Astrocyte of the cerebellum (primary cell): ENCODE results near the gene OTOGL.
"Not testable (repeated sequence)": the region's sequence is repeated elsewhere in the genome, so short reads cannot be mapped to it uniquely, and the experiment has no call there.

Source experiments
- DNase-seq: peaks from one replicate; pipeline ENCODE4 v3.0.0-alpha.2; 2011; ENCODE audit warnings: low read depth
- H3K4me3 ChIP-seq: 2 replicates; pipeline ENCODE4 v1.5.1; 2011; ENCODE audit warnings: mild to moderate bottlenecking, low read depth, low read length, moderate library complexity
- CTCF ChIP-seq: IDR thresholded peaks from 2 replicates; pipeline ENCODE4 v1.5.1; 2012; ENCODE audit warnings: low read length, low read depth, moderate library complexity, mild to moderate bottlenecking; ENCODE audit errors: missing control alignments
- in situ Hi-C: cut with HindIII; loops from 2 replicates; pipeline ENCODE4 v1.10.0; 2017; ENCODE audit warnings: low sequenced_read_pairs

OTOGL gene

GRCh38 chr12:80143537-80143936, 44.2 kb downstream of the OTOGL start:
- no peak overlapping the region for H3K4me3 ChIP-seq
- no peak for TF ChIP-seq CTCF
- in situ Hi-C loops = no loop called here
- no peak for DNase-seq

GRCh38 chr12:80149547-80150313, 50.4 kb downstream of the OTOGL start:
- DNase-seq, in situ Hi-C loops: not testable (repeated sequence)

GRCh38 chr12:80151131-80151530, 51.8 kb downstream of the OTOGL start:
- no peak for DNase-seq
- in situ Hi-C loops = no loop called here
- no peak for TF ChIP-seq CTCF
- no peak overlapping the region for H3K4me3 ChIP-seq

More at GRCh38 chr12:80149547-80150313, 50.4 kb downstream of the OTOGL start:
- not testable (repeated sequence) for H3K4me3 ChIP-seq

GRCh38 chr12:80154261-80154660, 54.9 kb downstream of the OTOGL start:
- H3K4me3 ChIP-seq = no peak overlapping the region
- no peak for DNase-seq
- in situ Hi-C loops = no loop called here
- no peak for TF ChIP-seq CTCF

GRCh38 chr12:80156306-80156705, 57.0 kb downstream of the OTOGL start:
- TF ChIP-seq CTCF = no peak
- no peak for DNase-seq
- no peak overlapping the region for H3K4me3 ChIP-seq
- in situ Hi-C loops = no loop called here

GRCh38 chr12:80157645-80158044, 58.3 kb downstream of the OTOGL start:
- H3K4me3 ChIP-seq = no peak overlapping the region
- TF ChIP-seq CTCF = no peak
- in situ Hi-C loops = no loop called here
- DNase-seq = no peak

- in situ Hi-C loops = no loop called here
- DNase-seq = no peak
- TF ChIP-seq CTCF = no peak
- no peak overlapping the region for H3K4me3 ChIP-seq
These were observed 62.3 kb downstream of the OTOGL start for GRCh38 chr12:80161612-80162011.
